DMS114 treated with DMSO at 0.1 percent for 48 hours (cell line): ENCODE data around the gene IFNL2.

Experiments used
- DNase-seq: peaks from one replicate; lab custom pipeline; 2025; ENCODE audit not compliant: unreplicated experiment; lab: John Stamatoyannopoulos, UW

IFNL2 gene

DNA sequence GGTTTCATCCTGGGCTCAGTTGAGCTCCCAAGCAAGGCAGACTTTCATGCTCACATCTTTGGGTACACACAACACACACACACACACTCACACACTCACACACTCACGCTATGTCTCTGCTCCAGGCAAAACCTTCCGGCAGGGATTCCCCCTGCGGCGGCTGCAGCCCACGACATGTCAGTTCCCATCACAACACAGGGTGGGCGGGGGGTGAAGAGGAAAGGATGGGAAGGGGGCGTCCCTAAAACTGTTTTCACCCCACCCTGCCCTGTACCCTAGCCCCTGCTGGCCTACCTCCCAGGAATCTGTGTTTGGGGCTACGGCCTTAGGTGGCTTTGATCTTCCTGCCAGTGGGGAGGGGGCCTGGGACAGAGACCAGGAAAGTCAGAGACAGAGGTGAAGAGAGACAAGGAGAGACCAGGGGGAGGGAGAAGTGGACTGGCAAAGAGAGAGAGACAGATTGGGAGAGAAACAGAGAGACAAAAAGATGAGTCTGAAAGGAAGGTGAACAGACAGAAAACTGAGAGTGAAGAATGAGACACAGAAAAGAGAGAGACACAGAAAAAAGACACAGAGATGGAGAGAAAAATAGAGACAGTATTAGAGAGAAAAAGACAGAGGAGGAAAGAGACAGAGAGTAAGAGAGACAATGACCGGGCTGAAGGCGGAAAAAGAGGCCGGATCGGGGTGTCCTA lies 48.6 kb downstream of the IFNL2 start:
- no peak for DNase-seq

DNA sequence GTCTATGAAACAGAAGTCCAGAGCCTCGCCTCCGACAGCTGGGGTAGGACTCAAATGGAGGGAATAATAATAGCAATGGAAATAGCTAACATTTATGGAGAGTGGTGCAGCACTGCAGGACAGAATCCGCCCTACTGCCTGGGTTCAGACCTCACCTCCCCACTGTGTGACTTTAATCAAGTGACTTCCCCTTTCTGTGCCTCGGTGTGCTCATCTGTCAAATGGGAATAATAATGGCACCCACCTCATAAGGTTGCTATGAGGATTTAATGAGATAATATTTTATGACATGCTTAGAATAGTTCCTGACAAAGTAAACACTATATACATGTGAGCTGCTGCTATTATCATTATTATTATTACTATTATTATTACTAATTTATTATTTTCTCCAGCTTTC lies 49.3 kb downstream of the IFNL2 start:
- no peak for DNase-seq

DNA sequence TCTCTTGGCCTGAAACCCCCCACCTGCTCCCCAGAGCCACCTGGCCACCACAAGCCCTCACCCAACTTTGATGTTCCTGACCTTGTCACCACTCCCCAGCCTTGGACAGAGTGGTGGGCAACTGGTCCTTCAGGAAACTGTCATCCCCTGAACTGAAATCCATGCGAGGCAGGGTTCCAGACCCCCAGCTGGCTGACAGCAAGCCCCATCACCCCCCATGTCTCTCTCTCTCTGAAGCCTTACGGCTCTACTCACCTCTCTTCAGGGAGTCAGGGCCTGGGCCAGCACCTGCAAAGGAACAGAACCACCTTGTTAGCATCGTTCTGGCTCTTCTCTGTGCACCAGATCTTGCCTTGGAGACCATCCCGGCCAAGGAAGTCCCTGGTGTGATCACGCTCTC lies 49.9 kb downstream of the IFNL2 start:
- DNase-seq = no peak

DNA sequence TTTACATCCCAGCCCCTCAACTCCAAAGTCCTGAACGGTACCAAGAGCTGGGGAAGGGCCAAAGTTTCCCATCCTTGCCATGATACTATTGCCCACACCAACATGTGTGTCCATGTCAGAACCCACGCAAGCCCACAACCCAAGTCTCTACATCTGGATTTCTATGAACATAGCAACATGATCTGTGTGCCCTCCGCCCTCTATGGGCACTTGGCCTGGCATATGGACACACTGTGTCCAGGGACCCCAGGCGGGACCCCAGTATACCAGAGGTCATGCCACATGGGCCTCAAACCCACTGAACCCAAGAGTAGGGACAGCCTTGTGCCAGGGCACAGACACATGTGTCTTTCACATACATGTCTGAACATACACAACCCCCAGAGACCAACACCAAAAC lies 50.5 kb downstream of the IFNL2 start:
- DNase-seq = no peak

DNA sequence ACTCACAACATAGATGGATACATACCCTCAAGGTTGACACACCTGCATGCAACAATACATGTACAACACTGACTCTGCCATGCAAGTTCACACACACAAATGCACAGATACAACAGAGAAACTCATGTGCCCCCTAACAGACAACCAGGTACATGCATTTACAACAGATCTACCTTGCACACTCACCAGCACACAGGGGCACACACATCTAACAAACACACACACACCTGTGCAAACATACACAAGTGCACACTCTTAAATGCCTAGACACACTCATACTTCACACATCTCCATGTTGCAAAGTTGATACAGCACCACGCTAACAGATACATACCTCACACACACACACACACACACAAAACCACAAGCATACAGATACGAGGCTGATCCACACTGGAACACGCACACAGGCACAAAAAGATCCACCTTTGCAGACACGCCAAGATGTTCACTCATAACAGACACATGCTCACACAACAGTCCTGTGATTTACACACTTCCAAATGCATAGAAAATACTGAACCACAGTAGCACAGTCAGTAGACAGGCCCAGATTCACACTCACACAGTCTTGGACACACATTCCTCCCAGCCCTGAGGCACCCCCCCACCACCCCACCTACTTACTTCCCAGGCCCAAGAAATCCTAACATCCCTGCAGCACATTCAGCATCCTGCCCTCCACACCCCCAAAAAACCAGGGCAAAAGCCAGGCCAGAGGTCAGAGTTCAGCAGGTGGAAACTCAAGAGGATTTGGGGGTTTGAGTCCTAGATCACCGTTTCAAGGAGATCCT lies 51.1 kb downstream of the IFNL2 start:
- DNase-seq = no peak
